ENCODE results near the gene IL17RC.

Gene IL17RC

DNA sequence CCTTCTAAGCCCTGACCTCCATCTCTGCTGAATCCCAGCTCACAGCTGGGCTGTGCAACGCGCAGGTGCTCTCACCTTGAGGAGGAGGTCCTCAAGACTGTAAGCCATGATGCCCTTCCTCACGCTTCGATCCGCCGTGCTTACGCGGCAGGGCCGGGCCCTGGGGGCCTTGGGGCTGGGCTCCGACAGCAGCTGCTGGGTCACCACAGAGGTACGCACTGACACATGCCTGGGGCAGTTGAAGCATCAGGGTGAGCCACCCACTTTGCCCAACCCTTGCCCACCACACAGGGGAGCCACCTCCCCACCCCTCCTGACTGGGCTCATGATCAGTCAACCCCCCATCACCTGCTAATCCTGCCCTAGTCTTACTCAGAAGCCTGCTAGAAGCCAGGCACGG, 39.9 kb upstream of the IL17RC start:
- Histone ChIP-seq H2AFZ (ENCODE audit: low read length) (no peak overlapping the region), H3K36me3 (ENCODE audit: insufficient read depth, low read length) (no peaks in the 10 kb centered on the region)
- TF ChIP-seq EZH2 (IDR thresholded peaks at IDR 0.05; ENCODE audit: borderline replicate concordance, low read length) = no peak
- TF ChIP-seq, protein P1, sequence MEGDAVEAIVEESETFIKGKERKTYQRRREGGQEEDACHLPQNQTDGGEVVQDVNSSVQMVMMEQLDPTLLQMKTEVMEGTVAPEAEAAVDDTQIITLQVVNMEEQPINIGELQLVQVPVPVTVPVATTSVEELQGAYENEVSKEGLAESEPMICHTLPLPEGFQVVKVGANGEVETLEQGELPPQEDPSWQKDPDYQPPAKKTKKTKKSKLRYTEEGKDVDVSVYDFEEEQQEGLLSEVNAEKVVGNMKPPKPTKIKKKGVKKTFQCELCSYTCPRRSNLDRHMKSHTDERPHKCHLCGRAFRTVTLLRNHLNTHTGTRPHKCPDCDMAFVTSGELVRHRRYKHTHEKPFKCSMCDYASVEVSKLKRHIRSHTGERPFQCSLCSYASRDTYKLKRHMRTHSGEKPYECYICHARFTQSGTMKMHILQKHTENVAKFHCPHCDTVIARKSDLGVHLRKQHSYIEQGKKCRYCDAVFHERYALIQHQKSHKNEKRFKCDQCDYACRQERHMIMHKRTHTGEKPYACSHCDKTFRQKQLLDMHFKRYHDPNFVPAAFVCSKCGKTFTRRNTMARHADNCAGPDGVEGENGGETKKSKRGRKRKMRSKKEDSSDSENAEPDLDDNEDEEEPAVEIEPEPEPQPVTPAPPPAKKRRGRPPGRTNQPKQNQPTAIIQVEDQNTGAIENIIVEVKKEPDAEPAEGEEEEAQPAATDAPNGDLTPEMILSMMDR (IDR thresholded peaks at IDR 0.05; ENCODE audit: low read length) = no peak

DNA sequence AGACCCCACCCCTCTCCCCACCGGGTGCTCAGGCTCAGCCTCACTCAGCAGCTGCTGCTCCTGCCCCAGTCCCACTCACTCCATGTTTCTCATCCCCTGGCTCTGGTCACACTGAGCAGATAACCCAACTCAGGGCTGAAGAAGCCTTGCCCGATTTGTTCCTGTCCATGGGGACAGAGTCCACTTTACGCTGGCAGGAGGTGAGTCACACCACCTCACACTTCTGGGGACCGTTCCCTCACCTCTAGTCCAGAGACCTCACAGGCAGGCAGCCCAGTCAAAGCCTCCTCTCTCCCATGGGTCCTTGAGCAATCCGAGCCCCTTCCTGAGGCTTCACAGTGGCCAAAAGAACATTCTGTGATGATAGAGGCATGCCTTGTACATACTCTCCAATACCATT, 38.2 kb upstream of the IL17RC start:
- Histone ChIP-seq H3K4me1 (ENCODE audit: insufficient read depth, low read length, severe bottlenecking) (no peaks in the 10 kb centered on the region), H4K20me1 (ENCODE audit: insufficient read depth, low read length) (no peaks in the 10 kb centered on the region), H3K4me3 (ENCODE audit: low read depth, low read length, poor library complexity, severe bottlenecking) (no peak overlapping the region), H3K9ac (ENCODE audit: low read length) (no peak overlapping the region), H3K9me2 (ENCODE audit: low read depth, low read length) (no peaks in the 10 kb centered on the region), H3K27me3 (ENCODE audit: insufficient read depth, low read length) (no peaks in the 10 kb centered on the region), H3F3A (ENCODE audit: insufficient read depth, low read length) (no peaks in the 10 kb centered on the region), H3K4me2 (ENCODE audit: low read length) (no peak overlapping the region), H3K9me3 (ENCODE audit: low read length) (no peaks in the 10 kb centered on the region), H3K36me3 (ENCODE audit: insufficient read depth, low read length) (no peaks in the 10 kb centered on the region), H3K79me2 (ENCODE audit: insufficient read depth, low read length) (no peaks in the 10 kb centered on the region), H2AFZ (ENCODE audit: low read length) (no peak overlapping the region), H3K27ac (ENCODE audit: low read depth, low read length, poor library complexity, severe bottlenecking) (no peak overlapping the region)
- TF ChIP-seq, protein P1 (IDR thresholded peaks at IDR 0.05; ENCODE audit: low read length) = no peak
- no peak for TF ChIP-seq EZH2 (IDR thresholded peaks at IDR 0.05; ENCODE audit: borderline replicate concordance, low read length)

More for the DNA sequence above, 39.9 kb upstream of the IL17RC start:
- Histone ChIP-seq H3K27me3 (ENCODE audit: insufficient read depth, low read length) (no peaks in the 10 kb centered on the region), H3K9ac (ENCODE audit: low read length) (no peak overlapping the region), H3K9me3 (ENCODE audit: low read length) (no peaks in the 10 kb centered on the region), H3K4me3 (ENCODE audit: low read depth, low read length, poor library complexity, severe bottlenecking) (no peak overlapping the region), H3K4me2 (ENCODE audit: low read length) (no peak overlapping the region), H3K9me2 (ENCODE audit: low read depth, low read length) (no peaks in the 10 kb centered on the region), H3K79me2 (ENCODE audit: insufficient read depth, low read length) (no peaks in the 10 kb centered on the region), H3K27ac (ENCODE audit: low read depth, low read length, poor library complexity, severe bottlenecking) (no peak overlapping the region), H3K4me1 (ENCODE audit: insufficient read depth, low read length, severe bottlenecking) (no peaks in the 10 kb centered on the region), H3F3A (ENCODE audit: insufficient read depth, low read length) (no peaks in the 10 kb centered on the region), H4K20me1 (ENCODE audit: insufficient read depth, low read length) (no peaks in the 10 kb centered on the region)

DNA sequence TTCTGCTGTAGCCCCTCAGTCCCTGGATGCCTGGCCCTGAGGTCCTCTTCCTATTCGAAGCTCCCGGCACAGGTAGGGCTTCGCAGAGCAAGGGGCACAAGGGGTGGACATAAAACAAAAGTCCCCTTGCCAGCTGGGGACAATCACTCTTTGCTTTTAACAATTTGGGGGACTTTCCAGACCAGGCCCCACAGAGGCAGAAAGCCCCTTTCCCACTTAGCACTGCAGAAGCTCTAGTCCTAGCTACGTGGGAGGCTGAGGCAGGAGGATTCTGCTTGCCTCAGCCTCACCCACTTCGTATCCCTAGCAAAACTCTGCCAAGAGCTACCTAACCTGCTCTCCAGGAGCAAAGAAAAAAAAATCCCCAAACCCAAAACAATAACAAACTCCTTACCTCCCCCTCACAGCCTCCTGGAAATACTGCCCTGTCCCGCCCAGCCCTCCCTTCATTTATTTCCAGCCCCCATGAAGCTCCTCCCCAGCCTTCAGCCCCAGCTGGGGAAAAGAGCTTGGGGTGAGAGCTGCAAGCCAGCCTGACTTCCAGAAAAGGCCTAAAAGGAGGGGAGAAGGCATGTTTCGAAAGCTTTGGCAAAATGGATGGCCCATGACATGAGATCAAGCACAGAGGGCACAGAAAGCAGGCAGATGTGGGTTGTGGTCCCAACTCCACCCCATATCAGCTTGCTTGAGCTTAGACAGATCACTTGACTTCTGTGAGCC, 36.9 kb upstream of the IL17RC start, which contains the start of gene CIDEC:
Gene CIDEC, minus strand, starts transcription at position 424 of the 720 bp plus-strand sequence. CDS start 1,767 bp downstream, outside the sequence.
- H3K4me1 ChIP-seq (ENCODE audit: insufficient read depth, low read length, severe bottlenecking) = no peaks in the 10 kb centered on the region
- no peak within 1 kb of the TSS for H3K27ac ChIP-seq (ENCODE audit: low read depth, low read length, poor library complexity, severe bottlenecking)
- H3K4me3 ChIP-seq (ENCODE audit: low read depth, low read length, poor library complexity, severe bottlenecking) = no peak within 1 kb of the TSS
- TF ChIP-seq EZH2 (IDR thresholded peaks at IDR 0.05; ENCODE audit: borderline replicate concordance, low read length) = no peak
- TF ChIP-seq, protein P1 (IDR thresholded peaks at IDR 0.05; ENCODE audit: low read length) = no peak
- H3K9ac ChIP-seq (ENCODE audit: low read length) = no peak within 1 kb of the TSS
- H4K20me1 ChIP-seq (ENCODE audit: insufficient read depth, low read length) = no peaks in the 10 kb centered on the region
- no peaks in the 10 kb centered on the region for H3K9me2 ChIP-seq (ENCODE audit: low read depth, low read length)
- H2AFZ ChIP-seq (ENCODE audit: low read length) = no peak within 1 kb of the TSS
- no peak within 1 kb of the TSS for H3K4me2 ChIP-seq (ENCODE audit: low read length)
- H3K36me3 ChIP-seq (ENCODE audit: insufficient read depth, low read length) = no peaks in the 10 kb centered on the region
- no peaks in the 10 kb centered on the region for H3K79me2 ChIP-seq (ENCODE audit: insufficient read depth, low read length)
- H3K9me3 ChIP-seq (ENCODE audit: low read length) = no peaks in the 10 kb centered on the region
- peaks cover 4% of the 10 kb centered on the region; the same call in 1 of the 2 replicates for H3K27me3 ChIP-seq (ENCODE audit: insufficient read depth, low read length)
- no peaks in the 10 kb centered on the region for H3F3A ChIP-seq (ENCODE audit: insufficient read depth, low read length)
